GM18508 (cell line): Measurements from ENCODE around the gene C2CD2.

Experiments
- ATAC-seq: cut with Tn5 transposase; IDR thresholded peaks from one replicate; pipeline ENCODE4 v1.9.1; 2021; ENCODE audit warnings: moderate number of reproducible peaks; ENCODE audit not compliant: insufficient read depth, unreplicated experiment

C2CD2 gene

GRCh38 chr21:41894511-41894910, 59.3 kb downstream of the C2CD2 start:
- no peak for ATAC-seq

GRCh38 chr21:41892726-41893125, 61.1 kb downstream of the C2CD2 start:
- no peak for ATAC-seq

- no peak for ATAC-seq
Observed at GRCh38 chr21:41891132-41891531, 62.7 kb downstream of the C2CD2 start.

GRCh38 chr21:41890355-41890754, 63.5 kb downstream of the C2CD2 start:
- no peak for ATAC-seq

- ATAC-seq = no peak
Observed at GRCh38 chr21:41888749-41889376, 65.0 kb downstream of the C2CD2 start.

- no peak for ATAC-seq
Observed at GRCh38 chr21:41887667-41888066, 66.2 kb downstream of the C2CD2 start.

GRCh38 chr21:41886328-41886727, 67.5 kb downstream of the C2CD2 start:
- ATAC-seq = no peak

GRCh38 chr21:41885341-41886024, 68.3 kb downstream of the C2CD2 start:
- no peak for ATAC-seq

GRCh38 chr21:41884501-41885030, 69.3 kb downstream of the C2CD2 start:
- no peak for ATAC-seq

GRCh38 chr21:41883582-41883981, 70.2 kb downstream of the C2CD2 start:
- ATAC-seq = no peak

- ATAC-seq = no peak
Observed at GRCh38 chr21:41881051-41881450, 72.8 kb downstream of the C2CD2 start.

- ATAC-seq = no peak
Observed at GRCh38 chr21:41880153-41880552, 73.7 kb downstream of the C2CD2 start.

GRCh38 chr21:41879190-41879998, 74.4 kb downstream of the C2CD2 start, which contains the start of gene PRDM15:
Gene PRDM15 (minus strand): TSS chr21:41879344. CDS start chr21:41860363, 18,981 bp downstream.
- ATAC-seq = no peak

GRCh38 chr21:41878831-41879189, 75.0 kb downstream of the C2CD2 start:
- no peak for ATAC-seq

GRCh38 chr21:41877901-41878830, 75.7 kb downstream of the C2CD2 start:
- ATAC-seq = no peak

GRCh38 chr21:41876928-41877652, 76.7 kb downstream of the C2CD2 start:
- no peak for ATAC-seq

- ATAC-seq = no peak
Observed at GRCh38 chr21:41876396-41876795, 77.4 kb downstream of the C2CD2 start.

- no peak for ATAC-seq
Observed at GRCh38 chr21:41875086-41875485, 78.7 kb downstream of the C2CD2 start.

- no peak for ATAC-seq
Observed at GRCh38 chr21:41874611-41875010, 79.2 kb downstream of the C2CD2 start.
